ENCODE results near the gene PKIB.
A peak's percentile ranks its signal among the peaks of the same experiment; 100 is the strongest.

- peak in 1 of 6 experiments; percentile 37 for TF ChIP-seq CTCF (IDR thresholded peaks at IDR 0.05)
- TF ChIP-seq POLR2A (IDR thresholded peaks at IDR 0.05), result no peak
These were observed 160.8 kb downstream of the PKIB start for GRCh38 chr6:122770835-122771601.

Measured in esophagus squamous epithelium (tissue), 4 donors.